Activated T-cell treated with anti-CD3 and anti-CD28 coated beads, Interleukin-2, amount 50 U/mL, for 72 hours (primary cell): Measurements from ENCODE around the gene UBE2Q1. TPM values are rescaled to one million over a fixed set of nuclear protein-coding genes. Genes with fewer than 3 reads are reported as not detected.

Experiments used
- ATAC-seq, 2 donors: fragments of 150-1000 bp; cut with Tn5 transposase; replicated peaks in 1 of 2; 2 replicates each; pipeline ENCODE4 v1.10.0; 2021; ENCODE audit warnings: moderate library complexity in 2 of 2, mild to moderate bottlenecking in 1 of 2
- DNase-seq, 2 donors: peaks; one replicate each; pipeline ENCODE4 v3.0.0; 2021 to 2022; ENCODE audit warnings: mixed read lengths in 1 of 2
- H3K27ac Mint-ChIP-seq: one replicate; pipeline ENCODE4 v1.8.0; 2022; ENCODE audit warnings: mild to moderate bottlenecking, moderate library complexity, mixed read lengths
- H3K27me3 Mint-ChIP-seq: one replicate; pipeline ENCODE4 v1.8.0; 2022; ENCODE audit warnings: low read depth, mixed read lengths
- H3K36me3 Mint-ChIP-seq, 2 donors: one replicate each; pipeline ENCODE4 v1.8.0; 2022; ENCODE audit warnings: mixed read lengths in 2 of 2, mild to moderate bottlenecking in 1 of 2; ENCODE audit not compliant: insufficient read depth in 2 of 2
- H3K4me1 Mint-ChIP-seq: one replicate; pipeline ENCODE4 v1.8.0; 2022; ENCODE audit warnings: low read depth, mixed read lengths
- H3K4me3 Mint-ChIP-seq, 2 donors: one replicate each; pipeline ENCODE4 v1.8.0; 2022; ENCODE audit warnings: mild to moderate bottlenecking in 2 of 2, mixed read lengths in 2 of 2, moderate library complexity in 2 of 2
- H3K9me3 Mint-ChIP-seq, 2 donors: one replicate each; pipeline ENCODE4 v1.8.0; 2022; ENCODE audit warnings: mixed read lengths in 2 of 2
- total RNA-seq, 2 donors: library from RNA; stranded (reverse); gene quantifications; one replicate each; pipeline ENCODE4 v1.2.3, GENCODE V29; 2022

The UBE2Q1 gene
- total RNA-seq, 2 donors from 2014 or later, result 99.6 to 102 TPM

DNA sequence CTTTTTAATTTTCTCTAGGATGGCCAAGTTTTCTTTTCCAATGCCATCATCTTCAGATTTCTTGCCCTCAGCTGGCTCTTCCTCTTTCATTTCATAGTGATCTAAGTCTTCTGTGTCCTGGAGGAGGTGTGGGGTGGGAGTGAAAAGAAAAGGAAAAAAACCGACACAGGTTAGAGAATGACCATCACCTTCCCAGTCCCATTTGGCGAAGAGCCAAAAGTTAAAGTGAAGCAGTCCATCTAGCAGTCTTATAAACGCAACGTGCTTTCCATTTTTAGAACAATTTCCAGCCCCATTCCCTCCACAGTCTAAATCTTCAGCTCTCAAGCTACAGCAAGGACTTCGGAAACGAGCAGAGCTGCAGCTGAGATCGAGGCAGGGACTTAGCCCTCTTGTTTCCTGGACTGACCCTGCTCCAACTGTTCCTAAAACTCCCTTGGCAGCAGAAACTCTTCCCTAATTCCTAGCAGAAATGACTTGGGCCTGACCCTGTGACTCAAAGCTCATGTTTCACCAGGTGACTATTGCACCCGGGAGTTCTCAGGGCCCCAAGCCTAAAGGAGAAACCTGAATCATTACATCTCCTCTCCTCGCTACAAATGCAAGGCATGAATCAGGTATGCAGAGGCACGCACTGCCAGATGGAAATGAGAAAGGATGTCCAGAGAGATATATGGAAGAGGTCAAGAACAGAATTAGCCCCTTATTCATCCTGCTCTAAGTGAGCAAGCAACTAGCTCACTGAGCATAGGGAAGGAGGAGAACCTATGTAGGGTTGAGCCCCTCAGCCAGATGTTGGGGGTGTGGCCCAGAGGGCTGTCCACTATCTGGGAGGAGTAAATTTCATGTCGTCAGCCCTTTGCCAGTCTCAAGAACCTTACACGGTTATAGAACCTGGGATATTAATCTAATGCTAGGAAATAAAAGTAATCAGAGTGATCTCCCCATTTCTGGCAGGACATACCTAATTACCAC, 5.1 kb downstream of the UBE2Q1 start:
- peaks cover 11 to 31% of the 10 kb centered on the region in 2 donors for H3K36me3 Mint-ChIP-seq
- H3K9me3 Mint-ChIP-seq, result no peaks in the 10 kb centered on the region
- ATAC-seq (no peak), DNase-seq (no peak)
- no peak overlapping the region for H3K4me3 Mint-ChIP-seq
- peaks cover 52% of the 10 kb centered on the region for H3K4me1 Mint-ChIP-seq
- H3K27me3 Mint-ChIP-seq, result no peaks in the 10 kb centered on the region
- H3K27ac Mint-ChIP-seq, result peak overlapping the region; percentile 29

DNA sequence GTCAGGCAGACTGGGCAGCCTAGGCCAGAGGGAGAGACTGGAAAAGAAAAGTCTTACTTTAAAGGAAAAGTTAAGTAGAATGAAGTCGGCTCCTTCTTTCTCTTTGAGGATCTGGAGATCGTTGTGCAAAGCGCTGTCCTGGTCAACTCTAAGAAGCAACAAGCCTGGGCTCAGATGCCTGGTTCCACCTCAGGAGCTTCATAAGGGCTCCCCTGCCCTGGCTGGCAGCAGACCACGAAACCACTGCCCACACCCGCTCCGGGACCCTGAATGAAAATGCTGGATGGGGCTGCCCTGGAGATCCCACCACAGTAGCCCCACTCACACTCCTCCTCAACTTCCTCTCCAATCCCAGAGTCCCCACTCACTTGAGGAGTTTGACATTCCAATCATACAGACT, 6.4 kb downstream of the UBE2Q1 start:
- Mint-ChIP-seq H3K27ac (no peak overlapping the region), H3K36me3 (peaks cover 4 to 24% of the 10 kb centered on the region in 2 donors), H3K27me3 (no peaks in the 10 kb centered on the region), H3K4me1 (peaks cover 47% of the 10 kb centered on the region), H3K4me3 (no peak overlapping the region), H3K9me3 (no peaks in the 10 kb centered on the region)
- DNase-seq (no peak), ATAC-seq (no peak)

DNA sequence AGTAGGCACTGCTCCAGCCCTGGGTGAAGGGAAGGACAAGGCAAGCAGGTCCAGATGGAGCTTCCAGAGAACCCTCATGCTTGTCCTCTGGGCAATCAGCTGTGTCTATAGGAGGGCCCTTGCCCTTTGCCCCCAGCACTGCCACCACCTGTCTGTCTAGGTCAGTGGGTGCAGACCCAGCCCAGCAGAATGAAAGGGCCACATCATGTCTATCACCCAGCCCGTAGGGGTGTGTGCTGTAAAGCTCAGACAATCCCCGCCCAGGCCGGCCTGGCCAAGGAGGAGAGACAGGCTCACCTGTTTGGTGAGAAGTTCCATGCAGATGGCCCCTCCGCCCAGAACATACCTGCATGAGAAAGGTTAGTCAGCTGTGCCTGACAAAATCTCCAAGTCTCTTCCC, 7.0 kb downstream of the UBE2Q1 start:
- Mint-ChIP-seq H3K36me3 (peaks cover 4 to 24% of the 10 kb centered on the region in 2 donors), H3K27ac (no peak overlapping the region), H3K27me3 (no peaks in the 10 kb centered on the region), H3K4me3 (no peak overlapping the region), H3K4me1 (peaks cover 42% of the 10 kb centered on the region), H3K9me3 (no peaks in the 10 kb centered on the region)
- no peak for DNase-seq
- ATAC-seq, result no peak

DNA sequence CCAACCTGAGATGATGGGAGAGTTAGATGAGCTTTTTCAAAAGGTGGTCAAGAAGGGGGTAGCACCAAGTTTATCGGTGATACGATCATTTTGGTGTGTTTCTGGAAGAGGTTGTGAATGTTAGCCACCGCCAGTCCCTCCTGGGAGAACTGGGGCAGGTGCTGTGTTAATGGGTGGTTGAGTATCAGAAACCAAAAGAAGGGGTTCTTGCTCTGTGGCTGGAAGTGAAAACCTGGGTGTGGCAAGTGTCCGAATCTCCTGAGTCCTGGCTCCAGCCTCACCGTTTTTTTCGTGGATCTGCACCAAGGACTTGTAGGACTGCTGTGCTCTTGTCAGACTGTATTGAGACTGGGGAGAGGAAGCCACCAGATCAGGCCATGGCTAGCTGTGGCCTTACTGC, 7.8 kb downstream of the UBE2Q1 start:
- DNase-seq (no peak), ATAC-seq (no peak)
- no peak overlapping the region for H3K27ac Mint-ChIP-seq
- H3K9me3 Mint-ChIP-seq, result no peaks in the 10 kb centered on the region
- peaks cover 4 to 24% of the 10 kb centered on the region in 2 donors for H3K36me3 Mint-ChIP-seq
- H3K4me3 Mint-ChIP-seq, result no peak overlapping the region
- no peaks in the 10 kb centered on the region for H3K27me3 Mint-ChIP-seq
- peaks cover 34% of the 10 kb centered on the region for H3K4me1 Mint-ChIP-seq

DNA sequence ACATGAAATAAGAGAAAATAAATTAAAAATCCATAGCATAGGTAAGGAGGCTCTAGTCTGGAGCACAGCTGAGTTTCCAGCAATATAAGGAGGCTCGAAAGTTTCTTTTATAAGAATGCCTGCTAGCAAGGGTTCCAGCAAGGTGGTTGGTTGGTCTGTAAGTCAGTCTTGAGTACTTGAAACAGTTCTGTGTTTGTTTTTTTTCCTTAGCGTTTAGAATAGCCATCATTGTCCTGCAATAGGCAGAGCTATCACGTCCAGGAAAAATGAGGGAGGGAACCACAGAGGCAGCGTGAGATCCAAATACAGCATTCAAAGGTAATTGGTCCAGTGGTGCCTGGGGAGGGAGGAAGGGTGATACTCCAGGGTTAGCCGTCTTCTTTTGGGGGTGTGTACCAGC, 8.4 kb downstream of the UBE2Q1 start:
- no peak for ATAC-seq
- no peaks in the 10 kb centered on the region for H3K27me3 Mint-ChIP-seq
- H3K36me3 Mint-ChIP-seq, result peaks cover 4 to 19% of the 10 kb centered on the region in 2 donors

DNA sequence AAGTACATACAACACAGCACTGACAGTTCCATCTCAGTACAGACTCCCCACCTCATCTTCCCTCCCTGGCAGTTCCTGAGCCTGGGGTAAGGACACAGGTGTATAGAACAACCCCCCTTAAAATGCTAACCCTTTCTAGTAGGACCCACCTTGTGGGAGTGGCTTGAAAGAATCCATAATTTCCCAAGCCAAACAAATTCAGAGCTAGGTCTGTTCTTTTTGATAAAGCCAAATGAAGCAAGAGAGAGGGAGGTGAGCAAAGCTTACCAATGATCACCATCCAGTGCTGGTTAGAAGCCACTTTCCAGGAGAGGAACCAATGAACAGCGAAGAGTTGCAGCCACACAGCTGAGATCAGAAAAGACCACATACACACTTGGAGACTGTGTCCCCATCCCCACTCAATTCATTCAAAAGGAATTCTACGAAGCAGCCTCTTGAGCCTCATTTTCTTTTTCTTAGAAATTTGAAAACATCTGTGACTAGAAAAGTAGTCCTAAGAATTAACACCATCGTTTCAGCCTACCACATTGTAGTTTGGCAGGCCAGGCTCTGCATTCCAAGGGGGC, 9.2 kb downstream of the UBE2Q1 start:
- Mint-ChIP-seq H3K27ac (peak overlapping the region; percentile 55), H3K36me3 (peaks cover 4 to 13% of the 10 kb centered on the region in 2 donors), H3K9me3 (no peaks in the 10 kb centered on the region), H3K27me3 (no peaks in the 10 kb centered on the region), H3K4me3 (no peak overlapping the region), H3K4me1 (peaks cover 33% of the 10 kb centered on the region)
- DNase-seq, result no peak
- no peak for ATAC-seq

More for the DNA sequence above, 8.4 kb downstream of the UBE2Q1 start:
- Mint-ChIP-seq H3K4me1 (peaks cover 33% of the 10 kb centered on the region), H3K27ac (no peak overlapping the region), H3K9me3 (no peaks in the 10 kb centered on the region), H3K4me3 (no peak overlapping the region)
- DNase-seq, result no peak

DNA sequence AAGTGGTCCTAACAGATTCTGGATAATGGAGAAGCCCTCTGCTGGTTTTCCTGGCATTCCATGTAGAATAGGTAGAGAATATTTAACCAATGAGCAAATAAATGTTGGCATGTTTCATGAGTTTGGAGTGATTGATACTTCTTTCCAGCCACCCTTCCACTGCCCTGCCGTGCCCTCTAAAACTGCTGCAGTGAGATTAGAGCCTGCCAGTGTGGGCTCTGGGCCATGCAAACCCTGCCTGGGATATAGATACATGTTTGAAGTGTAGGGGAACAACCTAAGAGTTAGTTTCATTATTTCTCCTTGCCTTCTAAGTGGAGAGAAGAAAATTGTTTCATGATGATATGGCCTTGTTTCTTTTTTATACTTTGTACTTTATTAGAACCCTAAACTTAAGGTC, 10.4 kb downstream of the UBE2Q1 start:
- H3K27me3 Mint-ChIP-seq, result no peaks in the 10 kb centered on the region
- no peak overlapping the region for H3K27ac Mint-ChIP-seq
- no peaks in the 10 kb centered on the region for H3K9me3 Mint-ChIP-seq
- no peak for DNase-seq
- peaks cover 23% of the 10 kb centered on the region for H3K4me1 Mint-ChIP-seq
- no peak overlapping the region for H3K4me3 Mint-ChIP-seq
- no peak for ATAC-seq
- H3K36me3 Mint-ChIP-seq, result peaks cover 4 to 7% of the 10 kb centered on the region in 2 donors

DNA sequence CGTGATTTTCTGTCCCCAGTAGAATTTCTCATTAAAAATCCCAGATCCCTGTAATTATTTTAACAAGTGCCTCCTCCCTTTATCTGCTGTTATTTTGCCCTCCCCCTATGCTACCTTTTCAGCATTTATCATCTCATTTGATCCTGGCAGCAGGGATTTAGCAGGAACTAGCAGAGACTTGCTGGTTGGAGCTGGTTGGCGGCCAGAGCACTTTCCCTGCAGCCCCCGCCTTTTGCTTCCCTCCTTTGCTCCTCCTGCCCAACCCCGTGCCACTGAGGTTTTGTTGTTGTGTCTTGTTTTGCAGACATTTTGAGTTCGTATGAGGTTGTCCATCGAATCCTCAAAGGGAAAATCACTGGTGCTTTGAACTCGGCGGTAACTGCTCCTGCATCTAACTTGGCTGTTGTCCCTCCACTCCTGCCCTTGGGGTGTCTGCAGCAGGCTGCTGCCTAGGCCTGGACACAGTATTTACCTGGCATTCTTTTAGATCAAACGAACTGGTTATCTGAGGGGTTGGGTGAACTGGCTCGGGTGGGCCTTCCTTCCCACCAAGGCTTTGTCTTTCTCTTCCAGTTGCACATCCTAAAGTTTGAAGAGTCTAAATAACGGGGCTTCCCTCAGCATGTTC, 11.2 kb downstream of the UBE2Q1 start:
- H3K4me1 Mint-ChIP-seq, result peaks cover 23% of the 10 kb centered on the region
- DNase-seq (no peak), ATAC-seq (no peak)
- H3K9me3 Mint-ChIP-seq, result no peaks in the 10 kb centered on the region
- no peak overlapping the region for H3K4me3 Mint-ChIP-seq
- peaks cover 4 to 5% of the 10 kb centered on the region in 2 donors for H3K36me3 Mint-ChIP-seq
- peaks cover 2% of the 10 kb centered on the region for H3K27me3 Mint-ChIP-seq
- no peak overlapping the region for H3K27ac Mint-ChIP-seq

DNA sequence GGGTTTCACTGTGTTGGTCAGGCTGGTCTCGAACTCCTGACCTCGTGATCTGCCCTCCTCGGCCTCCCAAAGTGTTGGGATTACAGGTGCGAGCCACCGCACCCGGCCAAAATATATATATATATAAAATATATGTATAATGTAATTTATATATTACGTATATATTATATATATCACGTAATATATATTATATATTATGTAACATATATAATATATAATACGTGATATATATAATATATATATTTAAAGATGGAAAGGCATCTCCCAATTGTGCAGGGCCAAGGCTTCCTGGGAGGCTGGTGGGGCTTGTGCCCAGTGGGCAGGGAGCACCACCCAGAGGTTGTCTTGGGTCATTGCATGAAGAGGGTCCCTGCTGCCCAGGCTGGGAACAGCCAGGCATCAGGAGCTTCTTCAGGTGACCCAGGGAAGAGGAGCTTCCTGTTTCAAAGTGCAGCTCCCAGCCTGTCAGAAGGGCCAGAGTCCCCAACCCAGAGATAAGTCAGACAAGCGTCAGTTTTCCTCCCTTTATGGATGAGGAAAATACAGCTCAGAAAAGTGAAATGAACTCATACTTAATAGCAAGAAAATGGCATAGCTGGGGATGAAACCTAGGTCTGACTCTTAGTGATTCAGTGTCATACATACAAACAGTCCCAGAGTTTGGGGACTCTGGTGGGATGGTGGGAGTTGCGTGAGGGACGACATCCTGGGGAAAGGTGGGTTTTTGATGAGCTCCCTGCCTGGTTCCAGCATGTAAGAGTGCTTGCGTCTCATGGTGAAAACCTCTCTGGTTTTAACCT, 12.0 kb downstream of the UBE2Q1 start:
- Mint-ChIP-seq H3K9me3 (no peaks in the 10 kb centered on the region), H3K4me3 (no peak overlapping the region), H3K4me1 (peaks cover 23% of the 10 kb centered on the region), H3K27me3 (peaks cover 9% of the 10 kb centered on the region), H3K27ac (no peak overlapping the region), H3K36me3 (peaks cover 3 to 4% of the 10 kb centered on the region in 2 donors)
- ATAC-seq, result peak; percentile 88 to 90
- DNase-seq, result peak; percentile 73 to 75

DNA sequence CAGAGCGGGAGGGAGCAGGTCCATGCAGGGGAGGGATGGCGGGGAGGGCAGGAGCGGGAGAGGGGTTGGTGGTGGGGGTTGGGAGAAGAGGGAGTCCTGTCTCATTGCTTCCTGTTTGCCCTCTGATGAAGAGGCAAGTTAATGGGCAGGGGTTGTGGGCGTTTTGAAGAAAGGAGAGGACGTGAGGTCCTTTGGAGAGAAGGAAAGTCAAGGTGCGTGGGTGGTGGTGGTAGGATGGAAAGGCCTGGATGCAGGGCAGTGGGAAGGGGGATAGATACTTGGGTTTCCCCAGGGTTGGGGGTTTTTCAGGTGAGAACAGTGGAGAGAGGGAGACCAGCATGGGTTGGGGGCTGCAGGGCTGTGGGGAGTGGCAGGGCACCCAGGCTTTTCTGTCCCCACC, 17.2 kb downstream of the UBE2Q1 start:
- no peaks in the 10 kb centered on the region for H3K4me1 Mint-ChIP-seq
- H3K36me3 Mint-ChIP-seq, result no peaks in the 10 kb centered on the region
- H3K27ac Mint-ChIP-seq, result no peak overlapping the region
- no peak overlapping the region for H3K4me3 Mint-ChIP-seq
- H3K9me3 Mint-ChIP-seq, result no peaks in the 10 kb centered on the region
- DNase-seq (no peak), ATAC-seq (no peak)
- peaks cover 20% of the 10 kb centered on the region for H3K27me3 Mint-ChIP-seq

DNA sequence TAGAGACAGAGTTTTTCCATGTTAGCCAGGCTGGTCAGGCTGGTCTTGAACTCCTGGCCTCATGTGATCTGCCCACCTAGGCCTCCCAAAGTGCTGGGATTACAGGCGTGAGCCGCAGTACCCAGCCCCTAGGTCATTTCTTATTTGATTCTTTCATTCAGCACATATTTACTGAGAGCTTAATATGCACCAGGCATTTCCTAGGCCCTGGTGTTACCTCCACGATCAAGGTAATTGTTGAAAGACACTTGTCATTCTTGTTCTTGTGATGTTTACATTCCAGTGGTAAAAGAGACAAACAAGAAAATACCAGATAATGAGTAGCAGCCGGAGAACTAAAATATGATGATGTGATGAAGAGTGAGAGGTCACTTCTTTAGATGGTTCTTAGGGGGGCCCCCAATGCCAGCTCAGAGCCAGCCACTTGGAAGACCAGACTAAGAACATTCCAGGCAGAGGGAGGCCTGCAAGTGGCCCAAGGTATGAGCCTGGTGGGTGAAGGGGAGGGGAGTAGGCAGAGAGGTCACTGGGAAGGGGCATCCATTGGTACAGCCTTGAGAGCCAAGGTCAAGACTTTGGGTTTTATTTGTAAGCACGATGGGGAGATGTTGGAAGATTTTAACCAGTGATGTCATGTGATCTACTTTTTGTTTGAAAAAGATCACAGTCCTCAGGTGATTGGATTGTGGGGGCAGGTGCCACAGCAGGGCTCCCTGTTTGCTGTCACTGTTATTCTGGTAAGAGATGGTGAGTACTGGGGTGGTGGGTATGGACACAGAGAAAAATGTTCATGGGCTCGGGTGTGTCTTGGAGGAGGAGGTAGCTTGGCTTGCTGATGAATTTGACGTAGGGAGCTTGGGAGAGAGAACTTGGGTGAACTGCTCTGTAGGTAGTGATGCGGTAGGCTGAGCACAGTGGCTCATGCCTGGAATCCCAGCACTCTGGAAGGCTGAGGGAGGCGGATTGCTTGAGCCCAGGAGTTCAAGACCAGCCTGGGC, 18.7 kb downstream of the UBE2Q1 start:
- no peaks in the 10 kb centered on the region for H3K36me3 Mint-ChIP-seq
- no peak overlapping the region for H3K4me3 Mint-ChIP-seq
- H3K4me1 Mint-ChIP-seq, result no peaks in the 10 kb centered on the region
- peaks cover 32% of the 10 kb centered on the region for H3K27me3 Mint-ChIP-seq
- no peaks in the 10 kb centered on the region for H3K9me3 Mint-ChIP-seq
- H3K27ac Mint-ChIP-seq, result no peak overlapping the region
- DNase-seq (no peak), ATAC-seq (no peak)

DNA sequence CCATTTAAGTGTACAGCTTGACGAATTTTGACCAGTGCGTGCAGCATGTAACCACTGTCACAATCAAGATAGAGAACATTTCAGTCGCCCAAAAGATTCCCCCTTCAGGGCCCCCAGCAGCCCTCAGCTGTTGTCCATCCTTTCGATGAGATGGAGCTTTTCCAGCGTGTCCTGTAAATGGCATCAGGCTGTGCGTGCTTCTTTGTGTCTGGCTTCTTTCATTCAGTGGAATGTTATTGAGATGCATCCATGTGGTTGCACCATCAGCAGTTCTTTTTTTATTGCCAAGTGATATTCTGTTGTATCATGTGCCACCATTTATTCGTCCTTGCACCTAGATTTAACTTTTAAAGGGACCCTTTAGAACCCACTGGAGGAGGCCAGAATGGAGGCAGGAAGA, 21.9 kb downstream of the UBE2Q1 start:
- Mint-ChIP-seq H3K4me3 (no peak overlapping the region), H3K27ac (no peak overlapping the region), H3K36me3 (no peaks in the 10 kb centered on the region), H3K4me1 (no peaks in the 10 kb centered on the region), H3K27me3 (peaks cover 31% of the 10 kb centered on the region), H3K9me3 (no peaks in the 10 kb centered on the region)
- ATAC-seq (no peak), DNase-seq (no peak)
